PC-9 (cell line): ENCODE data around the gene AMOTL2. TPM values are rescaled to one million over a fixed set of nuclear protein-coding genes. Genes with fewer than 3 reads are reported as not detected.
A peak's percentile ranks its signal among the peaks of the same experiment; 100 is the strongest.

Experiments used
- BruUV-seq: library from RNA; stranded (reverse); fragments of 400-500 nt; replicated peaks from 2 replicates; lab custom pipeline; 2021; lab: Mats Ljungman, UMichigan
- CTCF ChIA-PET: fragments of 300-600 bp; sonication (Branson Sonifier 250); formaldehyde crosslinking; loops from one replicate; lab custom pipeline; 2022; ENCODE audit warnings: antibody characterized with exemption; lab: Charles Lee
- POLR2A ChIA-PET: fragments of 300-600 bp; sonication (Branson Sonifier 250); formaldehyde crosslinking; loops from one replicate; lab custom pipeline; 2022; ENCODE audit warnings: antibody characterized with exemption; ENCODE audit not compliant: unreplicated experiment; lab: Charles Lee
- DNase-seq, 2 experiments: peaks; one replicate each; pipeline versions ENCODE4 v3.0.0 to v3.0.0-alpha.2; 2015 to 2022; ENCODE audit warnings: mixed read lengths in 1 of 2
- H2AFZ ChIP-seq: fragments of 200-600 bp; sonication (generic); 2 replicates; pipeline ENCODE4 v1.8.1; 2017; ENCODE audit warnings: antibody characterized with exemption
- H3F3A ChIP-seq: fragments of 200-600 bp; sonication (generic); 2 replicates; pipeline ENCODE4 v1.8.1; 2017; ENCODE audit warnings: antibody characterized with exemption, mild to moderate bottlenecking, low read depth; ENCODE audit not compliant: insufficient read depth
- H3K27ac ChIP-seq: fragments of 200-600 bp; sonication (generic); 2 replicates; pipeline ENCODE4 v1.6.1; 2016; ENCODE audit warnings: mixed run types
- H3K27me3 ChIP-seq: fragments of 200-600 bp; sonication (generic); 2 replicates; pipeline ENCODE4 v1.6.1; 2016; ENCODE audit warnings: low read depth, mixed run types; ENCODE audit not compliant: insufficient read depth
- H3K36me3 ChIP-seq: fragments of 200-600 bp; sonication (generic); 2 replicates; pipeline ENCODE4 v1.6.1; 2016; ENCODE audit warnings: low read depth, mixed run types
- H3K4me1 ChIP-seq: fragments of 200-600 bp; sonication (generic); replicated peaks from 2 replicates; pipeline ENCODE4 v1.6.1; 2016; ENCODE audit warnings: mixed run types; ENCODE audit not compliant: insufficient read depth
- H3K4me2 ChIP-seq: fragments of 200-600 bp; sonication (generic); 2 replicates; pipeline ENCODE4 v1.6.1; 2017; ENCODE audit warnings: mixed run types
- H3K4me3 ChIP-seq: fragments of 200-600 bp; sonication (generic); 2 replicates; pipeline ENCODE4 v1.6.1; 2016; ENCODE audit warnings: mixed run types
- H3K79me2 ChIP-seq: fragments of 200-600 bp; sonication (generic); 2 replicates; pipeline ENCODE4 v1.6.1; 2017; ENCODE audit warnings: low read depth, mixed run types
- H3K9me2 ChIP-seq: fragments of 200-600 bp; sonication (generic); 2 replicates; pipeline ENCODE4 v1.8.1; 2017; ENCODE audit warnings: mild to moderate bottlenecking; ENCODE audit not compliant: insufficient read depth
- H3K9me3 ChIP-seq: fragments of 200-600 bp; sonication (generic); 2 replicates; pipeline ENCODE4 v1.8.1; 2016; ENCODE audit warnings: low read depth; ENCODE audit not compliant: insufficient read depth
- H4K20me1 ChIP-seq: fragments of 200-600 bp; sonication (generic); 2 replicates; pipeline ENCODE4 v1.8.1; 2017; ENCODE audit not compliant: insufficient read depth
- CTCF ChIP-seq: fragments of 200-600 bp; sonication (generic); conservative IDR thresholded peaks from 2 replicates; pipeline ENCODE4 v1.6.1; 2017; ENCODE audit warnings: mixed run types, antibody characterized with exemption, mild to moderate bottlenecking, moderate library complexity
- EZH2 ChIP-seq: fragments of 200-600 bp; sonication (generic); IDR thresholded peaks from 2 replicates; pipeline ENCODE4 v1.8.0; 2017; ENCODE audit warnings: antibody characterized with exemption, low read depth
- intact Hi-C: fragments of 100-400 bp; cut with micrococcal nuclease; formaldehyde crosslinking; loops from one replicate; pipeline ENCODE4 v1.10.0; 2022; ENCODE audit not compliant: unreplicated experiment
- total RNA-seq: library from RNA; stranded (reverse); gene quantifications from 2 replicates; pipeline ENCODE4 v1.2.3, GENCODE V29; 2021

Gene AMOTL2
- total RNA-seq, 1 experiment from 2014 or later, result 147 TPM

GRCh38 chr3:134406331-134407238, 32.3 kb upstream of the AMOTL2 start:
- Histone ChIP-seq H2AFZ (no peak overlapping the region), H3K9me3 (peaks cover 6% of the 10 kb centered on the region; the same call in 1 of the 2 replicates), H3K9me2 (no peaks in the 10 kb centered on the region), H3K27ac (no peak overlapping the region), H3K4me1 (no peaks in the 10 kb centered on the region), H4K20me1 (no peaks in the 10 kb centered on the region), H3K27me3 (no peaks in the 10 kb centered on the region), H3F3A (no peaks in the 10 kb centered on the region), H3K79me2 (no peaks in the 10 kb centered on the region), H3K4me2 (no peak overlapping the region), H3K4me3 (no peak overlapping the region), H3K36me3 (no peaks in the 10 kb centered on the region)
- DNase-seq, result peak in 1 of 2 experiments; percentile 13
- TF ChIP-seq EZH2 (no peak), CTCF (no peak)
- POLR2A ChIA-PET, result no interaction called here
- CTCF ChIA-PET, result no interaction called here
- intact Hi-C loops, result no loop called here
- no TSS peak for BruUV-seq

GRCh38 chr3:134404366-134404885, 30.2 kb upstream of the AMOTL2 start:
- ChIA-PET POLR2A (no interaction called here), CTCF (interaction anchor here (0.7 kb wide), 1 partner anchor 28 kb away, joined by 3 read pairs; no protein-coding TSS in a partner anchor)
- no peaks in the 10 kb centered on the region for H3F3A ChIP-seq
- H2AFZ ChIP-seq, result no peak overlapping the region
- DNase-seq, result no peak
- no peak overlapping the region for H3K27ac ChIP-seq
- H3K4me1 ChIP-seq, result no peaks in the 10 kb centered on the region
- H4K20me1 ChIP-seq, result no peaks in the 10 kb centered on the region
- no peaks in the 10 kb centered on the region for H3K27me3 ChIP-seq
- H3K4me2 ChIP-seq, result no peak overlapping the region
- no peaks in the 10 kb centered on the region for H3K36me3 ChIP-seq
- peaks cover 6% of the 10 kb centered on the region; the same call in 1 of the 2 replicates for H3K9me3 ChIP-seq
- no peaks in the 10 kb centered on the region for H3K79me2 ChIP-seq
- H3K9me2 ChIP-seq, result no peaks in the 10 kb centered on the region
- TF ChIP-seq EZH2, result no peak
- TF ChIP-seq CTCF, result no peak
- BruUV-seq, result no TSS peak
- intact Hi-C loops, result no loop called here
- no peak overlapping the region for H3K4me3 ChIP-seq

GRCh38 chr3:134397755-134398154, 23.5 kb upstream of the AMOTL2 start:
- no peaks in the 10 kb centered on the region for H3K9me2 ChIP-seq
- intact Hi-C loops, result no loop called here
- no peaks in the 10 kb centered on the region for H3K36me3 ChIP-seq
- BruUV-seq, result no TSS peak
- ChIA-PET CTCF (no interaction called here), POLR2A (no interaction called here)
- H4K20me1 ChIP-seq, result no peaks in the 10 kb centered on the region
- no peaks in the 10 kb centered on the region for H3K27me3 ChIP-seq
- H3K27ac ChIP-seq, result no peak overlapping the region
- peaks cover 6% of the 10 kb centered on the region; the same call in 1 of the 2 replicates for H3K9me3 ChIP-seq
- no peaks in the 10 kb centered on the region for H3F3A ChIP-seq
- no peak overlapping the region for H3K4me2 ChIP-seq
- no peaks in the 10 kb centered on the region for H3K79me2 ChIP-seq
- H2AFZ ChIP-seq, result no peak overlapping the region
- no peaks in the 10 kb centered on the region for H3K4me1 ChIP-seq
- H3K4me3 ChIP-seq, result no peak overlapping the region
- TF ChIP-seq EZH2 (no peak), CTCF (no peak)
- no peak for DNase-seq
